ENCODE results near the gene SYT13. TPM values are rescaled to one million over a fixed set of nuclear protein-coding genes. Genes with fewer than 3 reads are reported as not detected.

SYT13 gene
- polyA plus RNA-seq, 1 donor (not counting 4 experiments of a cell fraction or from before 2014, with no cell fraction given) = not detected

GRCh38 chr11:45225277-45225676 is 60.9 kb downstream of the SYT13 start:
- DNase-seq (ENCODE audit: low read depth, low spot score) (no peak), FAIRE-seq (no peak)
- H4K20me1 ChIP-seq (ENCODE audit: control insufficient read depth, extremely low read depth, insufficient read depth, low read length) = no peaks in the 10 kb centered on the region
- no peak overlapping the region for H3K9ac ChIP-seq (ENCODE audit: control insufficient read depth, extremely low read depth, insufficient read depth, low read length)
- no peaks in the 10 kb centered on the region for H3K27me3 ChIP-seq (ENCODE audit: control insufficient read depth, extremely low read depth, insufficient read depth, low read length)
- H3K4me3 ChIP-seq (ENCODE audit: control insufficient read depth in 2 of 3, extremely low read depth in 1 of 3, insufficient read depth in 2 of 3, low read depth in 1 of 3, low read length in 3 of 3) = no peak overlapping the region
- dilution Hi-C loops (cut with MboI; ENCODE audit: extremely low pct_ligation_motif_present, low sequenced_read_pairs) = no loop called here
- H3K9me3 ChIP-seq (ENCODE audit: control insufficient read depth, low read depth, low read length) = no peaks in the 10 kb centered on the region
- no peak overlapping the region for H3K4me2 ChIP-seq (ENCODE audit: control insufficient read depth, extremely low read depth, insufficient read depth, low read depth, low read length)
- H3K79me2 ChIP-seq (ENCODE audit: control insufficient read depth, insufficient read depth, low read length) = no peaks in the 10 kb centered on the region
- H2AFZ ChIP-seq (ENCODE audit: control insufficient read depth, low read length) = no peak overlapping the region
- H3K9me1 ChIP-seq (ENCODE audit: control insufficient read depth, extremely low read depth, insufficient read depth, low read length) = no peaks in the 10 kb centered on the region
- H3K36me3 ChIP-seq (ENCODE audit: control insufficient read depth in 2 of 2, extremely low read depth in 1 of 2, insufficient read depth in 2 of 2, low read length in 2 of 2) = no peaks in the 10 kb centered on the region
- no peak overlapping the region for H3K27ac ChIP-seq (ENCODE audit: control insufficient read depth, insufficient read depth, low read length)
- H3K4me1 ChIP-seq (ENCODE audit: control insufficient read depth, extremely low read depth, insufficient read depth, low read length) = no peaks in the 10 kb centered on the region
- TF ChIP-seq EZH2 (IDR thresholded peaks at IDR 0.05; ENCODE audit: low read length) = no peak
- TF ChIP-seq CTCF (optimal IDR thresholded peaks at IDR 0.05 in 1 of 3, IDR thresholded peaks at IDR 0.05 in 1 of 3, conservative IDR thresholded peaks at IDR 0.05 in 1 of 3; ENCODE audit: extremely low read depth in 1 of 3, insufficient read depth in 2 of 3, low read length in 3 of 3) = no peak

GRCh38 chr11:45224766-45225165 is 61.4 kb downstream of the SYT13 start:
- Histone ChIP-seq H2AFZ (ENCODE audit: control insufficient read depth, low read length) (no peak overlapping the region), H3K27me3 (ENCODE audit: control insufficient read depth, extremely low read depth, insufficient read depth, low read length) (no peaks in the 10 kb centered on the region), H3K9ac (ENCODE audit: control insufficient read depth, extremely low read depth, insufficient read depth, low read length) (no peak overlapping the region), H3K9me1 (ENCODE audit: control insufficient read depth, extremely low read depth, insufficient read depth, low read length) (no peaks in the 10 kb centered on the region), H4K20me1 (ENCODE audit: control insufficient read depth, extremely low read depth, insufficient read depth, low read length) (no peaks in the 10 kb centered on the region), H3K27ac (ENCODE audit: control insufficient read depth, insufficient read depth, low read length) (no peak overlapping the region), H3K9me3 (ENCODE audit: control insufficient read depth, low read depth, low read length) (no peaks in the 10 kb centered on the region), H3K4me2 (ENCODE audit: control insufficient read depth, extremely low read depth, insufficient read depth, low read depth, low read length) (no peak overlapping the region), H3K79me2 (ENCODE audit: control insufficient read depth, insufficient read depth, low read length) (no peaks in the 10 kb centered on the region), H3K4me1 (ENCODE audit: control insufficient read depth, extremely low read depth, insufficient read depth, low read length) (no peaks in the 10 kb centered on the region), H3K36me3 (ENCODE audit: control insufficient read depth in 2 of 2, extremely low read depth in 1 of 2, insufficient read depth in 2 of 2, low read length in 2 of 2) (no peaks in the 10 kb centered on the region), H3K4me3 (ENCODE audit: control insufficient read depth in 2 of 3, extremely low read depth in 1 of 3, insufficient read depth in 2 of 3, low read depth in 1 of 3, low read length in 3 of 3) (no peak overlapping the region)
- TF ChIP-seq CTCF (optimal IDR thresholded peaks at IDR 0.05 in 1 of 3, IDR thresholded peaks at IDR 0.05 in 1 of 3, conservative IDR thresholded peaks at IDR 0.05 in 1 of 3; ENCODE audit: extremely low read depth in 1 of 3, insufficient read depth in 2 of 3, low read length in 3 of 3) (no peak), EZH2 (IDR thresholded peaks at IDR 0.05; ENCODE audit: low read length) (no peak)
- DNase-seq (ENCODE audit: low read depth, low spot score) (no peak), FAIRE-seq (no peak)
- dilution Hi-C loops (cut with MboI; ENCODE audit: extremely low pct_ligation_motif_present, low sequenced_read_pairs) = no loop called here

All from keratinocyte (primary cell).